Peyer's patch (tissue), 4 donors: ENCODE measurements around the gene AJUBA.

Source experiments
- CTCF ChIP-seq, 6 experiments: fragments of 450-650 bp in 4 of 6; fragments of 200-600 bp in 2 of 6; sonication (generic) in 1 of 6; IDR thresholded peaks; one replicate each; pipeline ENCODE4 v1.5.1; 2017 to 2019; ENCODE audit warnings: antibody characterized with exemption in 6 of 6, mild to moderate bottlenecking in 3 of 6, moderate library complexity in 1 of 6
- POLR2A ChIP-seq, 2 donors: fragments of 450-650 bp; IDR thresholded peaks; one replicate each; pipeline ENCODE4 v1.5.1; 2017; ENCODE audit warnings: antibody characterized with exemption in 2 of 2, mild to moderate bottlenecking in 2 of 2, moderate library complexity in 2 of 2

- TF ChIP-seq POLR2A (IDR thresholded peaks at IDR 0.05) (no peak), CTCF (IDR thresholded peaks at IDR 0.05) (no peak)
Observed at GRCh38 chr14:22952418-22952817, 29.9 kb downstream of the AJUBA start.
